CD4-positive, alpha-beta T cell treated with Interleukin-6 for 4 hours (primary cell): Measurements from ENCODE around the gene GABRP.
"Not testable (repeated sequence)": the region's sequence is repeated elsewhere in the genome, so short reads cannot be mapped to it uniquely, and the experiment has no call there.

Experiments
- DNase-seq: peaks from one replicate; pipeline ENCODE4 v3.0.0-alpha.2; 2020; ENCODE audit warnings: mixed read lengths

GABRP gene

DNA sequence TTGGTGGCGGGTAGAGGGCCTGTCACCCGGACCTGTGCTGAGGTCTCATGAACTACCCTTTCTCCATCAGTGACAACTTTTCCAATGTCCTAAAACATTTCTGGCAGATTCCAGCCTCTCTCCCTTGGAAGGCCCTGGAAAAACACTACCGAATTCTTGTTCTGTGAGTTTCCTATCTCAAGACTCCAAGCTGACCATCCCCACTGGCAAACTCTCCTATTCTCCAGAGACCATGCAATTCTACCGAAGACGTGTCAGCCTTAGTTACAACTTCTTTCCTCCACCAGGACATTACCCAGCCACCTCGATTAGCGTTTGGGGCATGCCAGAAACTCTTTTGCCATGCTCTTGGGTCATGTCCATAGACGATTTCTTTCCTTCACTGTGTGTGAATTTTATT lies 26.8 kb upstream of the GABRP start:
- no peak for DNase-seq

DNA sequence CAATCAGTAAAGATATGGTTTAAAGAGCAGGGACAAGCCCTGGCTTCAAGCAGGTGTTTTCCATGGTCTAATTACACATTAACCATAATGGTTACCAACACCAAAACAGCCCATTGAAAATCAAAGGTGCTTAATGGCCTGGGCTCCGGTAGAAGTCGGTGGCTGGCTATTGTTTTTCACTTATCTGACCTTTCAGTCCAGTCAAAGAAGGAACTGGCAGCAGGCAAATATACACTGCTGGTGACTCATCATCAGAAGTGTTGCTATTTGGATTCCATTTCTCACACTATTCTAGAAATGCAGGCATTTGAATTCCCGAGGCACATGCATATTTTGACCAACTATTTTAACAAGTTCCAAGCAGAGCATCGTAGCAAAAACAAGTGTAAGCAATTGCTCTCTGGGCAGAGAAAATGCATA lies 26.3 kb upstream of the GABRP start:
- no peak for DNase-seq

DNA sequence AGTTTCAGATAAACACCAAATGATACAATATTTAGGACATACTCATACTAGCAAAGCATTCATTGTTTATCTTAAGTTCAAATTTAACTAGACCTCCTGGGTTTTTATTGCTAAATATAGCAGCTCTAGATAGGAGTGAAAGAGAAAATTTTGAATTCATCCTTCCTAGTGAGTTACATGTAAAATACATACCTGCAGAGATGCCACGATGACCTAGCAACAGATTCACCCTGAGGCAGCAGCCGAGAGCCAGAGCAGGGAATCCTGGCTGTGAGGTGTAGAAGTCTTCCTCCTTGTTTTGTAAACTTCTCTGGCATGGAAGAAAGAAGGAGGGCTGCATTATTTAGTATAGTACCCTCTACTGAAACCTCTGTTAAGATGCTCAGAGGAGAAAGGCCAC lies 25.9 kb upstream of the GABRP start:
- DNase-seq = no peak

DNA sequence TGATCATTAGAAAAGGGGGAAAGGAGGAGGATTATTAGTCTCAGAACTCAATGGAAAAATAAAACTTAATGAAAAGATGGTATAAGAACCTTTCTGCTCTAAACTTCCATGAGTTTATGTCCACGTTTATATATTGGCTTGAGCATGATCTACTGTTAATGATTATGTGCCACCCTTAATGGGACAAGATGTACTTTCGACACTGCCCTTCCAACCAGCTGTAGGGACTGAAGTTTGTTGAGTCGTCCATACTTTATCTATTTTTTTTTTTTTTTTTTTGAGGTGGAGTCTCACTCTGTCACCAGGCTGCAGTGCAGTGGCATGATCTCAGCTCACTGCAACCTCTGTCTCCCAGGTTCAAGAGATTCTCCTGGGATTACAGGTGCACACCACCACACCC lies 25.0 kb upstream of the GABRP start:
- no peak for DNase-seq

DNA sequence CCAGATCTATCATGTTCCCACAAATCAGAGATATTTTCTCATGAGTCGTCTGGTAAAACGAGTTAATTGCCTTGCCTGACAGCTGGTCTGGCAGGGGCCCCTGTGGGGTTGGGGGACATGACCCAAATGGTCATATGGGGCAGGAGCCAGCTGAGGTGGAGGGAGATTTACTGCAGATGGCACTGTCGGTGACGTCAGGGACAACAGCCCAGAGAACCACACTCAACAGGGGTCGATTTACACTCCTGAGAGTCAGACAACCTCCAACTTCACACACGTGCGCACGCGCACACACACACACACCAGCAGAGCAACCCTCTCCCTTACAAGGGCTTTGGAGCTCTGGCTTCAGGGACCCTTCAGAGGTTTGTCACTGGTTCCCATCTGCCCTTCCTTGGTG lies 23.4 kb upstream of the GABRP start:
- no peak for DNase-seq

DNA sequence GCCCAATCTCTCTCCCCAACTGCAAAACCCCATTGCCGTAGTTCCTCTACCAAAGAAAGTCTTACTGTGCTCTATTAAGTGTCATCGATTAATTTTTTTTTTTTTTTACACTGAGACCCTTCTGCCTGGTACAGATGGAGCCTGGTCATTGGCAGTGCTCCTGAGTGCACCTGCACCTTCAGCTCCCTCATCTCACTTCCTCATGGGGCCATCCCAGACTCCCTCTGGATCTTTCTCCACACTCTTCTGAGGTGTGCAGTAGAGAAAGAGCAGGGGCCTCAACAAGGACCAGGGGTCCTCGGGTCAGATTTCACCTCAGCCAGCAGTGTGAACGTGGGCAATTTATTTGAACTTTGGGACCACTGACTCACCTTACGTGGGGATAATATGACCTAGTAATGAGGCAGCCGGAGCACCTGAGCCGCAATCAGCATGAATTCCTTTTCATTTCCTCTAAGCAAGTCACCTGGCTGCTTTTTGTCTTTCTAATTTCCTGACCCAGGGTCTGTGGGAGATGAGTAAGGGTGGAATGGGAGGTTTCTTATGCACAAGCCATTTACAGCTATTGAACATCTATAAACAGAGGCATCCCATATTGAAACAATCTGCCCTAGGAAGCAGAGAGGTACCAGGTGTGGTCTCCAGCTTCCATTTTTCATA lies 22.3 kb upstream of the GABRP start:
- no peak for DNase-seq

DNA sequence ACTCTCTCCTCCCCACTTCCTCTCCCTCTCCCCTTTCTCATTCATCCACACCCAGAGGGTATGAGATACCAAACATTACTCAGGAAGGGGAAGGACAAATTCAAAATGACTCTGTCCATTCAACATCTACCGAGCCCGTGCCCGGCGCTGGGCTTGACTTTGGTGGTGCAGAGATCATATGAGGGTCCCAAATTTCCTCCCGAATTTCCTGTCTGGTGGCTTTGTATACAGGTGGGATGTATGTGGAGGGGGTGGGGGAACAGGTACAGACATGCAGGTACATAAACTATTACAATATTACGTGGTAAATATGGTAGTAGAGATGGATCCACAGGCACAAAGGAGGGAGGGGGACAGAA lies 21.8 kb upstream of the GABRP start:
- DNase-seq = no peak

DNA sequence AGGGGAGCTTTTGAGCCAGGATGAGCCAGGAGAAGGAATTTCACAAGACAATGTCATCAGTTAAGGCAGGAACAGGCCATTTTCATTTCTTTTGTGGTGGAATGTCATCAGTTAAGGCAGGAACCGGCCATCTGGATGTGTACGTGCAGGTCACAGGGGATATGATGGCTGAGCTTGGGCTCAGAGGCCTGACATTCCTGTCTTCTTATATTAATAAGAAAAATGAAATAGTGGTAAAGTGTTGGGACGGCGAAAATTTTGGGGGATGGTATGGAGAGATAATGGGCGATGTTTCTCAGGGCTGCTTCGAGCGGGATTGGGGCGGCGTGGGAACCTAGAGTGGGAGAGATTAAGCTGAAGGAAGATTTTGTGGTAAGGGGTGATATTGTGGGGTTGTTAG lies 21.2 kb upstream of the GABRP start:
- not testable (repeated sequence) for DNase-seq

DNA sequence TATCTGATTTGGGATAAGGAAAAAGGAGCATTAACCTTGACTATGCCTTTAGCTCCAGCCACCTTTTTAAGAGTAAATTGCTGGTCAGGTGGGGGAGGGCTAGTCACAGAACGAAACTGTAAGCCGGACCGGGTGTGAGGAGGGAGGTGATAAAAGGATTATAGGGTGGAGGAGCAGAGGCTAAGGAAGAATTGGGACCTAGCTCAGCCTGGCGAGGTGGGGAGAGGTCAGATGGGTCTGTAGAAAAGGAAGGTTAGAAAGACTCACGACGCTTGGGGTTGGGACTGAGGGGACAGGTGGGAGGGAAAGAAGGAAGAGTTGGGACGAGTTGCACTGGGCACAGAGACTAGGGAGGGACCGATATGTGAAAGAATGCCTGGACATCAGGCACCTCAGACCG lies 17.7 kb upstream of the GABRP start:
- not testable (repeated sequence) for DNase-seq

DNA sequence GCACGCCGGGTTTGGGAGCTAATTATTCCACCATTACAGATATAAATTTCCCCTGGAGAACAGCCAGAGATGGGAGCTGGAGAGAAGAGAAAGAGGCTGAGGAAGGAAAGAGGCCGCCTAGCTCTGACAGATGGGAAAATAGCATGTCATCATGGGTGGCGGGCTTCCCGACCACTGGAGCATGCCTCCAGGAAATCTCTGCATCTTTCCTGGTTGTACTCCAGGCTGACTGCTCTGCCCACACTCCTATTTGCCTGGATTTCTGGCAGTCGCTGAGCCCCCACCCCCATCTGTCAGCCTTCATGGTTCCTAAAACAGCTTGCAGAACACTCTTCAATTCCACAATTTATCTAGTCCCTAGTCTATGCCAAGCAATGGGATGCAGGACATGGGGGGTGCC lies 14.3 kb upstream of the GABRP start:
- DNase-seq = no peak

DNA sequence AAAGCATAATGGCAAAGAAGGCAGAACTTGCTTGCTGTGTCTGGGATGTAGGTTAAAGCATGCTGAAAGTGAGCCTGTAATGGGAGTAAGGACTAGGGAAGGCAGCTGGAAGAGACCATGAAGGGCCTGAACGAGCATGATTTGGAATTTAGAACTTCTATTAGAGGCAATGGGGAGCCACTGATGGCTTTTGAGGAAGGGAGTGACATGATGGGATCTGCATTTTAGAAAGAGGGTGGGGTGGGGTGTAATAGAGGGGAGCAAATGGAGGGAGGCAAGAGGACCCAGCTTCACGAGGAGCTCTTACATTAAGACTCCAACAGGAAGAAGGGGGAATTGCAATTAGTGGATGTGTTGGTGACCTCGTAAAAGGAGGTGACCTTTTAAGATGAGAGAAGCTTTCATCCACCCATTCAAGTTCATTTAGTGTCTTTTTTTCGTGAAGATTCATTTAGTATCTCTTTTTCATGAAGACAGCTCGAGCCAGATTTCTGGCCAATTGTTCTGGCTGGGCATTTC lies 13.6 kb upstream of the GABRP start:
- DNase-seq = no peak

DNA sequence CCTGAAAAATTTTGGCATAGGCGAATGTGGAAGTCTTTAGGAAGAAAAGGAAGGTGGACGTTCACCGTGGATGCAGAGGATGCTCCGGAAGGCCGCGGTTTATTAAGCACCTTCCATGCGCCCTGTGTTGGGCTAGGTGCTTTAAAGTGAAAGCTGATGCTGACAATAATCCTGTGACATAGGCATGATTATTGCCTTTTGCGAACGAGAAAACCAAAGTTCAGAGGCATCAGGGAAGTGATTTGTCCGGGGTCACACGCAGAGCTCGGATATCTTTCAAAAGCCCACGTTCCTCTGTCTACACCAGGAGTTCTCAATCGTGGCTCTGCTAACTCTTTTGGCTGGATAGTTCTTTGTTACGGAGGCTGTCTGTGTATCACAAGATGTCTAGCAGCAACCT lies 12.0 kb upstream of the GABRP start:
- DNase-seq = no peak

DNA sequence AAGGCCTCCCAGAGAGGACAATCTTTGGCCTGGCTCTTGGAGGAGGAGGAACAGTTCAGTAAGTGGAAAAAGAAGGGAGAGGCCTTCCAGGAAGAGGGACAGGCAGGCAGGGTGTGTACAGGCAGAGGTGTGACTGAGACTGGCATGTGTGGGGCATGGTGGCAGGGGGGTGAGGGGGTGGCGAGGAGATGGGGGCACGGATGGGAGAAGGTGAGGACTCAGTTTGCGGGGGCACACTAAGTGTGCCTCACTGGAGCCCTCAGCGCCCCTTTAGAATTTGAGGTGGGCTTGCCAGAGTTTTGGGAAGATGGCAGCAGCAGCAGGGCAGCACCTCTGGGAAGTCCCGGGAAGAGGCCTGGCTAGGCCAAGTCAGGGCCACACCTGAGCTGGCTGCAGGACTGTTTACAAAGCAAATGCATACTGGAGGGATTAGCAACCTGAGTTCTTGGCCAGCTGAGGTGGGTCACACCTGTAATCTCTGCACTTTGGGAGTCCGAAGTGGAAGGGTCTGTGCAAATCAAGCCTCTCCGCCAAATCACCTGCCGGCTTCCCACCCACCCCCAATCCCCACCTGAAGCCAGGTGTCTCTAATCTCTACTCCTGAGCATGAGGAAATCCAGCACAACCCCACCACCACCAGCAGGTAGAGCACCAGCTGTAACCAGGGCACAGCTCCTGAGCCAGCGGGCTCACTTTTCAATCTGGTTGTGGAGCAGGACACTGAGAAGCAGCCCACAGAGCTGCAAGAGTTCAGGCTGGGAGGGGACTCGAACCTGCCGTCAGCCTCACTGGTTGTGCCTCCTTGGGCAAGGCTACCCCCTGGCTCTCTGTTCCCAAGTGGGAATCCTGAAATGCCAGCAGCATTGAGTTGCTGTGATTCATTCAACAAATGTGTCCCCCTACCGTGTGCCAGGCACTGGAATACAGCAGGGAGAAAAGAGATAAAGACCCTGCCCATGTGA lies 10.2 kb upstream of the GABRP start:
- DNase-seq = no peak

DNA sequence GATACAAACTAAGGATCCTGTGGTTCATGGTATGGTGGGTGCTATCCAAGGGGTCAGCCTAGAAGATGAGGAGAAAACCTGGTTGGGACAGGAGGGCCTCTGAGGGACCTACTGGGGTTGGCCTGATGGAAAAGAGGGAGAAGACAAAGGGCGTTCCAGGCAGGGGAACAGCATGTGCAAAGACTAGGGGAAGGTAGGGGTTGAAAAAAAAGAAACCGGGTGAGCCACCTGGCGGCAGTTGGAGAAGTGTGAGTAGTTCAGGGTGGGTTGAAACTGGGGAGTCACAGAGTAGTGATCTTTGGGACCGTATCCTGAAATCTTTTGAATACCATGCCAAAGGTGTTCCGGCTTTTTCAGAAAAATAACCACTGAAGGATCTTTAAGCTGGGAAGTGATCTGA lies 8.7 kb upstream of the GABRP start:
- DNase-seq = no peak

DNA sequence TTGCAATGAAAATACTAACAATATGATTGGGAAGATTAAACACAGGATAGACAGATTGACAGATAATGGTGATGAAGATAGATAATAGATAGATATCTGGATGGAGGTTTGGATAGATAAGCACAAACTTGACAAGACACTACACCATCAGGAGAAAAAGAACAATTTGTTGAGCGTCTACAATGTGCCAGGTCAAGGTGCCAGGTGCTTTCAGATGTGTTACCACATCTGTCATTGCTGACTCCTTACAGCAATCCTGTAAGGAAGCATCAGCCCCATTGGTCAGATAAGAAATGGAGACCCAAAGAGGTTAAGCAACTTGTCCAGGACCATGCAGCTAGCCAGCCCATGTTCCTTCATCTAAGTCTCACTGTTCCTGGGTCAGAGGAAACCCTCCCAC lies 1.6 kb upstream of the GABRP start:
- no peak for DNase-seq

DNA sequence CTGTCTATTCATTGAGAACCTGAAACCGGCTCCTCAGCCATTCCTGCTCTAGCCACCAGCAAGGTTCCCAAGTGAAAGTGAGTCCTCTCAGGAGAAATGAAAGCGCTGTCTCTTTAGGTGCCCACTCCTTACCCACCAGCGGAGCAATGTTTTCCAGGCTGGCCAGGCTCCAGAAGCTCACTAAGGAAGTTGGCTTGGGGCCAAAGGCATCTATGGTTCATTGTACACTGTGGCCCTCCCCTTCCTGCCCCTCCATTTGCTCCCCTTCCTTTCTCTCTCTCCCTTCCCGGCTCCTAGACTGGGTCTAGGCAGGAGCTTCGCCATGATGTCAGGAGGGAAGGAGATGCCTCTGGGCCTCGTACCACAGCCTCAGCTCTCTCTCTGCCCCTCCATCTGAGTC lies 1.1 kb upstream of the GABRP start:
- DNase-seq = no peak

DNA sequence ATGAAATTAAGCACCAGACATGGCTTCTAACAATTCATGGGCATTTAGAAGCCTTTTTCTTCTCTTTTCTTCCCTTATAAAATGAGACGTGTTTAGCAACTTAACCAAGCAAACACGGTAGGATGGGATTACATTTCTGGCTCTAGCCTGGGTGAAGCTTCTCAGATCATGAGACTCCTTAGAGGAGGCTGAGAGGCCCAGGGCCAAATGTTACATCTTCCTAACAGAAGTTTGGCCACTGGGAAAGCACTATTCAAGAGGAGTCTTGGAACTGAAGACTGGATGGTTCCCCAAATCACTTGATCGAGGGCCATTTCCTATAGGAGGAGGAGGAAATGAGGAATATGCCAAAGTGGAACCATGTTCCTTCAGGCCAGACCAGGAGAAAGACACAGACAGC lies 1.9 kb downstream of the GABRP start:
- DNase-seq = no peak

DNA sequence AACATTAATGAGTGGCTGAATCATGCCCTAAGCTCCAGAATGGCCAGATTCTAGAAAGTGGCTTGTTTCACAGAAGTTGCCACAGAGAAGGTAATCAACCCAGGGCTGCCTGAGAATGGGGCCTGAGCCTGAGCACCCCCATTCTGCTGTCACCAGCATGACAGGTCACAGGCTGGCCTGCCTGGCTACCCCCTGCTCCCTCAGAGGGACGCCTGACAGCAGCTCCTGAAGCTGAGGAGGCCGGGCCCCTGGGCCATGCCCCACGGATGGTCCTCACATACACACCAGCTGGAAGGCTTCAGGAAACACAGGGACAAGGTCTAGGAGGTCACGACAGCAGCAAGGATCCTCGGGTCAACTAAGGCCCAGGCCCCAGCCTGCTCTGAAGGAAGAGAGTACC lies 3.7 kb downstream of the GABRP start:
- DNase-seq = no peak

DNA sequence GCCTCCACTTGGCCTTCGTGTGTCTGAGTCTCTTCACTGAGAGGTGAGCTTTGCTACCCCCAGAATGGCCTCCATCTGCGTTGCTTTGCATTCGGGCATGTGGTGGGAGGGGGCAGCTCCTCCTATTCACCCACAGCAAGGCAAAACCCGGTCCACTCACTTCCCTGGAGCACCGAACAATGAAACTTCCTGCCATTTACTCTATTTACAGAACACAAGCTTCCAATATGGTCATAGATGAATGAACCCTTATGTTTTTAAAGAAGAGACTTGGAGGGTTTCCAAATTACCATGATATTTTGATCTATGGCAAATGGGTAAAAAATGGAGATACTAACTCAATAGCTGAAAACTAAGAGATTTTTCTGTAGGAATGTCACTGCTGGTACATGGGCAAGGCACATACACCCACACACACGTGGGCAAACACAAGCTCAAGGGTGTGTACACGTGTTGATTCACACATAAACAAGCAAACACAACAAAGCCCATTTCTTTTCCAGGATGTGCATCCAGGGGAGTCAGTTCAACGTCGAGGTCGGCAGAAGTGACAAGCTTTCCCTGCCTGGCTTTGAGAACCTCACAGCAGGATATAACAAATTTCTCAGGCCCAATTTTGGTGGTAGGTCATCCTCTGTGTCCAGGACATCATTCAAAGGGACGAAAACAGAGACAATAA lies 5.2 kb downstream of the GABRP start:
- DNase-seq = no peak

DNA sequence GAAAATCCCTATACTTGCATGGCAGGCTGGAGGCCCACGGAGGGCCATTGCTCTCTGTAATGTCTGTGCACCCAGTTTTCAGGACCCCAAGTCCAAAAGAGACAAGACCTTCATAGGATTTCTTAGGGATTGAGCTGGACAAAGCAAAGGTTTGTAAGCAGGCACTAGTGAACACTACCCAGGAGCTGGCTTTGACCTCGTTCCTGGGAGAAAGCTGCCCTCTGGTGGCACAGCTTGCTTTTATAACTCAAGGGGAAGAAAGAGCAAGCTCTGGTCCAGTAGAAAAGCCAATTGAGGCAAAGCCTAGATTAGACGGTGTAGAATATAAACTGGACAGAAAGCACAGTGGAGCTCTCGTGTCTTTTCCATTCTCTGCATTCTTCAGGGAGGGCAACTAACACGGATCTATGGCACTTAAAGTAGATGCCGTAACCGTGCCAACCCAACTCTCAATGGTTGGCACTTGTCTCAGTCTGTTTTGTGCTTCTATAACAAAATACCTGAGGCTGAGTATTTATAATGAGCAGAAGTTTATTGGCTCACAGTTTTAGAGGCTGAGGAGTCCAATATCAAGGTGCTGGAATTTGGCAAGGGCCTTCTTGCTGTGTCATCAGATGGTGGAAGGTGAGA lies 7.9 kb downstream of the GABRP start:
- DNase-seq = no peak

DNA sequence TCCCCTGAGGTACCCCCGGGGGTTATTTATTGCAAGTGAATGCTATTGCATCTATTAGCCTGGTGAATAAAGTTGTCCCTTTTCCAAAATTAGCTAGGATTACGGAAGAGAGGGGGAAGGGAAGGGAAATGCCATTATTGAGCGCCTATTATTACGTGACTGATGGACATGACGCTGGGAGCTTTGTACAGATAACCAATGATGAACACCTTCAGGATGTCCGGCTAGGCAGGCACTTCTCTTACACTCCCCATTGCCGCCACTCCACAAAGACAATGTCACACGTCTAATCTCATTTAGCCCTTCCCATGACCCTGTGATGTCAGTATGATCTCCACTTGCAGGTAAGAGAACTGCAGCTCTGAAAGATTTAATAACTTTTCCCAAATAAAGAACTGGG lies 9.4 kb downstream of the GABRP start:
- no peak for DNase-seq

DNA sequence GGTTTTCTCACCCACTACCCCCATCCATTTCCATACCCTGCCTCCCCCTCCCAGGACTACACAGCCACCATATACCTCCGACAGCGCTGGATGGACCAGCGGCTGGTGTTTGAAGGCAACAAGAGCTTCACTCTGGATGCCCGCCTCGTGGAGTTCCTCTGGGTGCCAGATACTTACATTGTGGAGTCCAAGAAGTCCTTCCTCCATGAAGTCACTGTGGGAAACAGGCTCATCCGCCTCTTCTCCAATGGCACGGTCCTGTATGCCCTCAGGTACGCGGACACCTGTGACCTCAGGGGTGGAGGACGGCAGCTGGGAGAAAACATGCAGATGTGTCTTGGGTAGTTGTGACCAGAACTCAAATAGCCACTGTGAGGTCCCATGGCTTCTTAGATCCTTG lies 11.6 kb downstream of the GABRP start:
- DNase-seq = no peak

DNA sequence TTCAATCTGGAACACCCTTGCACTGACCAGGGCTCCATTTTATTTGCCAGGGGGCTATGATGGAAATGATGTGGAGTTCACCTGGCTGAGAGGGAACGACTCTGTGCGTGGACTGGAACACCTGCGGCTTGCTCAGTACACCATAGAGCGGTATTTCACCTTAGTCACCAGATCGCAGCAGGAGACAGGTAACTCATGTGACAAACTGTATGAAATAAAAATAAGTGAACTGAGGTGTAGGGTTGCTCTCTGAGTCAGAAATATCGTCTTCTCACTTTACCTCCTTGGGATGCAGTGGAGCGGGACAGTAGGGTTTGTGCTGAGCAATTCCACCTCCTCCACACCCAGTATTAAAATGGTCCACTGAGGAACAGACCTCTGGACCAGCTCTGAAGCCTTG lies 22.1 kb downstream of the GABRP start:
- no peak for DNase-seq
